Measurements from ENCODE around the gene BICRAL.
"Not testable (repeated sequence)": the region's sequence is repeated elsewhere in the genome, so short reads cannot be mapped to it uniquely, and the experiment has no call there.

The BICRAL gene

GRCh38 chr6:42795651-42796050, 13.8 kb downstream of the BICRAL start:
- DNase-seq = no peak

GRCh38 chr6:42796171-42796570, 14.3 kb downstream of the BICRAL start:
- no peak for DNase-seq

- DNase-seq = not testable (repeated sequence)
Measured at GRCh38 chr6:42797696-42798095, 15.8 kb downstream of the BICRAL start.

GRCh38 chr6:42805297-42805861, 23.5 kb downstream of the BICRAL start:
- DNase-seq = no peak

GRCh38 chr6:42806359-42806758, 24.5 kb downstream of the BICRAL start:
- not testable (repeated sequence) for DNase-seq

- DNase-seq = no peak
Measured at GRCh38 chr6:42808492-42809483, 26.9 kb downstream of the BICRAL start.

- no peak for DNase-seq
Measured at GRCh38 chr6:42813074-42813645, 31.3 kb downstream of the BICRAL start.

GRCh38 chr6:42813906-42814444, 32.1 kb downstream of the BICRAL start:
- DNase-seq = no peak

GRCh38 chr6:42815726-42816125, 33.9 kb downstream of the BICRAL start:
- DNase-seq = not testable (repeated sequence)

- no peak for DNase-seq
Measured at GRCh38 chr6:42817907-42818306, 36.1 kb downstream of the BICRAL start.

- DNase-seq = no peak
Measured at GRCh38 chr6:42818416-42818815, 36.6 kb downstream of the BICRAL start.

GRCh38 chr6:42818878-42819277, 37.0 kb downstream of the BICRAL start:
- DNase-seq = no peak

- no peak for DNase-seq
Measured at GRCh38 chr6:42819803-42820511, 38.1 kb downstream of the BICRAL start.

- DNase-seq = no peak
Measured at GRCh38 chr6:42820512-42821340, 38.9 kb downstream of the BICRAL start.

GRCh38 chr6:42821341-42821668, 39.5 kb downstream of the BICRAL start:
- DNase-seq = no peak

- DNase-seq = no peak
Measured at GRCh38 chr6:42821846-42822245, 40.0 kb downstream of the BICRAL start.

- no peak for DNase-seq
Measured at GRCh38 chr6:42829561-42830092, 47.8 kb downstream of the BICRAL start.

- DNase-seq = no peak
Measured at GRCh38 chr6:42831237-42831636, 49.4 kb downstream of the BICRAL start.

- no peak for DNase-seq
Measured at GRCh38 chr6:42834056-42834455, 52.2 kb downstream of the BICRAL start.

- DNase-seq = no peak
Measured at GRCh38 chr6:42841844-42842584, 60.2 kb downstream of the BICRAL start.

- no peak for DNase-seq
Measured at GRCh38 chr6:42845327-42845694, 63.5 kb downstream of the BICRAL start.
